ENCODE measurements around the gene RANBP3. TPM values are rescaled to one million over a fixed set of nuclear protein-coding genes. Genes with fewer than 3 reads are reported as not detected.

The RANBP3 gene
- total RNA-seq, 2 donors from 2014 or later = 77.4 to 81.4 TPM

- Mint-ChIP-seq H3K4me3 (no peak overlapping the region), H3K9me3 (no peaks in the 10 kb centered on the region), H3K36me3 (ENCODE audit: low read depth) (peaks cover 5% of the 10 kb centered on the region), H3K4me1 (peaks cover 62% of the 10 kb centered on the region), H3K27ac (no peak overlapping the region), H3K27me3 (ENCODE audit: insufficient read depth) (no peaks in the 10 kb centered on the region)
- no peak for DNase-seq
- WGBS, 2 experiments (ENCODE audit: insufficient coverage in 1 of 2, insufficient read length in 1 of 2) = 91 to 94% methylated on average over 11 to 14 of the region's 14 CpGs
- TF ChIP-seq, protein P1, sequence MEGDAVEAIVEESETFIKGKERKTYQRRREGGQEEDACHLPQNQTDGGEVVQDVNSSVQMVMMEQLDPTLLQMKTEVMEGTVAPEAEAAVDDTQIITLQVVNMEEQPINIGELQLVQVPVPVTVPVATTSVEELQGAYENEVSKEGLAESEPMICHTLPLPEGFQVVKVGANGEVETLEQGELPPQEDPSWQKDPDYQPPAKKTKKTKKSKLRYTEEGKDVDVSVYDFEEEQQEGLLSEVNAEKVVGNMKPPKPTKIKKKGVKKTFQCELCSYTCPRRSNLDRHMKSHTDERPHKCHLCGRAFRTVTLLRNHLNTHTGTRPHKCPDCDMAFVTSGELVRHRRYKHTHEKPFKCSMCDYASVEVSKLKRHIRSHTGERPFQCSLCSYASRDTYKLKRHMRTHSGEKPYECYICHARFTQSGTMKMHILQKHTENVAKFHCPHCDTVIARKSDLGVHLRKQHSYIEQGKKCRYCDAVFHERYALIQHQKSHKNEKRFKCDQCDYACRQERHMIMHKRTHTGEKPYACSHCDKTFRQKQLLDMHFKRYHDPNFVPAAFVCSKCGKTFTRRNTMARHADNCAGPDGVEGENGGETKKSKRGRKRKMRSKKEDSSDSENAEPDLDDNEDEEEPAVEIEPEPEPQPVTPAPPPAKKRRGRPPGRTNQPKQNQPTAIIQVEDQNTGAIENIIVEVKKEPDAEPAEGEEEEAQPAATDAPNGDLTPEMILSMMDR (conservative IDR thresholded peaks at IDR 0.05) = no peak
- Histone ChIP-seq H3K9me3 (ENCODE audit: control insufficient read depth, low read length) (no peaks in the 10 kb centered on the region), H3K9ac (ENCODE audit: extremely low read depth, low read length, poor library complexity, severe bottlenecking) (no peak overlapping the region), H3K4me1 (ENCODE audit: control insufficient read depth, insufficient read depth, low read length) (no peaks in the 10 kb centered on the region), H3K36me3 (ENCODE audit: control insufficient read depth, insufficient read depth, low read length) (peaks cover 5% of the 10 kb centered on the region), H3K4me3 (ENCODE audit: low read length) (no peak overlapping the region), H3K27ac (ENCODE audit: low read depth, low read length) (no peak overlapping the region), H3K27me3 (ENCODE audit: control insufficient read depth, insufficient read depth, low read length, poor library complexity, severe bottlenecking) (no peaks in the 10 kb centered on the region)
Measured at GRCh38 chr19:5959260-5960004, 18.5 kb downstream of the RANBP3 start.

DNA sequence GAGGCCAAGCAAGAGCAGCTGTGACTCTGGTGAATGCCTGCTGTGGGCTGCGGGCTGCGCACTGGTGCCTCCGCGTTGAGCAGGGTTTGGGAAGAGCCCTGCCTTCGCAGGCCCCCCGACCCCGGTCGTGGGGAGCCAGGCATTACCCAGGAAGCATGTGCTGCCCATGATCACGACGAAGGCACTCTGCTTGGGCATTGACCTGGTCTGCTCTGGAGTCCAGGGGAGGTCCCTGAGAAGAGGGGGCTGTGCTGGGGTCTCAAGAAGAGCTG lies 19.2 kb downstream of the RANBP3 start:
- H3K4me1 ChIP-seq (ENCODE audit: control insufficient read depth, insufficient read depth, low read length) = no peaks in the 10 kb centered on the region
- 92% methylated on average over 10 of the region's 10 CpGs; no CpG with 5 or more reads in 1 of the 2 experiments for WGBS, 2 experiments (ENCODE audit: insufficient coverage in 1 of 2, insufficient read length in 1 of 2)

DNA sequence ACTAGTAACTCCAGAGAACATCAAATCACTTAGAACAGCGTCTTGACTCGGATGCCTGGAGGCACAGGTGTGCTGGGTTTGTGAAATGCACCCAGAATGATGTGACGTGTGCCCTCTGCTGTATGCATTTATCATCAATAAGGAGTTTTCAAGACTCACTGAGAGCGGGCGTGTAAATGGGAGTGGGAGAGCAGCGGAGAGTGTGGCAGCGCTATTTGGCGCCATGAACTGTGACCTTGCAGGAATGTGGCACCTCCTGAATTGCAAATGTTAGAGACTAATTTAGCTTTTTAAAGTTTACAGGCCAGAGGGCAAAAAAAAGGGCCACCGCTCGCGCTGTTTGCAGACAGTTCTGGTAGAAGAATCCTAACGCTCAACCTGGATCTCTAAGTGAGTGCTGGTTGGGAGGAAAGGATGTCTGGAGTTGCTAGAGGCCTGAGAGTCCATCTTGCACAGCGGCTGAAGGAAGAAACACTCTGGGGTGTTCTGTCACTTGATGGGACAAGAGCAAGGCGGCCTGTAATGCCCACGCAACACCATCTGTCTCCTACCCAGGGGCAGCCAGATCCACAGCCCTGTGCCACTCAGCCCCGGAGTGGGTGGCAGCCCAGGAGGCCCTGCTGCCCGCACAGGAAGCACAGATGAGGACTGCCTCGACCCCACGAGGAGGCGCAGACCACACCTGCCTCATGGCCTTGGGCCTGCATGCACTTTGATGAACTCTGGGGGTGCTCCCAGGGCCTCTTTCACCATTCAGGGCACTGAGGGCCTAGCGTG lies 19.7 kb downstream of the RANBP3 start:
- DNase-seq = no peak
- Mint-ChIP-seq H3K27me3 (ENCODE audit: insufficient read depth) (no peaks in the 10 kb centered on the region), H3K27ac (peak overlapping the region; percentile 55), H3K4me3 (no peak overlapping the region), H3K4me1 (peaks cover 72% of the 10 kb centered on the region), H3K9me3 (no peaks in the 10 kb centered on the region), H3K36me3 (ENCODE audit: low read depth) (no peaks in the 10 kb centered on the region)
- Histone ChIP-seq H3K27me3 (ENCODE audit: control insufficient read depth, insufficient read depth, low read length, poor library complexity, severe bottlenecking) (no peaks in the 10 kb centered on the region), H3K9ac (ENCODE audit: extremely low read depth, low read length, poor library complexity, severe bottlenecking) (no peak overlapping the region), H3K27ac (ENCODE audit: low read depth, low read length) (peak overlapping the region; percentile 25), H3K36me3 (ENCODE audit: control insufficient read depth, insufficient read depth, low read length) (peaks cover 5% of the 10 kb centered on the region), H3K4me1 (ENCODE audit: control insufficient read depth, insufficient read depth, low read length) (peaks cover 2% of the 10 kb centered on the region), H3K9me3 (ENCODE audit: control insufficient read depth, low read length) (no peaks in the 10 kb centered on the region), H3K4me3 (ENCODE audit: low read length) (no peak overlapping the region)
- TF ChIP-seq, protein P1 (conservative IDR thresholded peaks at IDR 0.05) = no peak
- WGBS, 2 experiments (ENCODE audit: insufficient coverage in 1 of 2, insufficient read length in 1 of 2) = 85 to 89% methylated on average over 15 to 21 of the region's 21 CpGs

More for the DNA sequence above, 19.2 kb downstream of the RANBP3 start:
- no peaks in the 10 kb centered on the region for H3K9me3 Mint-ChIP-seq
- no peaks in the 10 kb centered on the region for H3K36me3 Mint-ChIP-seq (ENCODE audit: low read depth)
- H3K9ac ChIP-seq (ENCODE audit: extremely low read depth, low read length, poor library complexity, severe bottlenecking) = no peak overlapping the region
- H3K4me3 ChIP-seq (ENCODE audit: low read length) = no peak overlapping the region
- no peaks in the 10 kb centered on the region for H3K27me3 ChIP-seq (ENCODE audit: control insufficient read depth, insufficient read depth, low read length, poor library complexity, severe bottlenecking)
- H3K4me1 Mint-ChIP-seq = peaks cover 68% of the 10 kb centered on the region
- H3K36me3 ChIP-seq (ENCODE audit: control insufficient read depth, insufficient read depth, low read length) = peaks cover 5% of the 10 kb centered on the region
- DNase-seq = no peak
- TF ChIP-seq, protein P1 (conservative IDR thresholded peaks at IDR 0.05) = no peak
- no peak overlapping the region for H3K27ac Mint-ChIP-seq
- no peak overlapping the region for H3K4me3 Mint-ChIP-seq
- no peaks in the 10 kb centered on the region for H3K9me3 ChIP-seq (ENCODE audit: control insufficient read depth, low read length)
- no peaks in the 10 kb centered on the region for H3K27me3 Mint-ChIP-seq (ENCODE audit: insufficient read depth)
- peak overlapping the region; percentile 25 for H3K27ac ChIP-seq (ENCODE audit: low read depth, low read length)

All from endodermal cell (in vitro differentiated cells).